Left forelimb (tissue), 1 donor: ENCODE data around the gene PCSK2.

ENCODE experiments used
- DNase-seq: peaks from one replicate; pipeline ENCODE4 v3.0.0-alpha.2; 2018; ENCODE audit warnings: low spot score

PCSK2 gene

GRCh38 chr20:17481661-17482060 lies 254.8 kb downstream of the PCSK2 start:
- no peak for DNase-seq

- DNase-seq: no peak
Measured at GRCh38 chr20:17482536-17482935, 255.7 kb downstream of the PCSK2 start.

GRCh38 chr20:17485017-17485416 lies 258.2 kb downstream of the PCSK2 start:
- DNase-seq: no peak

GRCh38 chr20:17488916-17489600 lies 262.2 kb downstream of the PCSK2 start:
- DNase-seq: no peak

DNA sequence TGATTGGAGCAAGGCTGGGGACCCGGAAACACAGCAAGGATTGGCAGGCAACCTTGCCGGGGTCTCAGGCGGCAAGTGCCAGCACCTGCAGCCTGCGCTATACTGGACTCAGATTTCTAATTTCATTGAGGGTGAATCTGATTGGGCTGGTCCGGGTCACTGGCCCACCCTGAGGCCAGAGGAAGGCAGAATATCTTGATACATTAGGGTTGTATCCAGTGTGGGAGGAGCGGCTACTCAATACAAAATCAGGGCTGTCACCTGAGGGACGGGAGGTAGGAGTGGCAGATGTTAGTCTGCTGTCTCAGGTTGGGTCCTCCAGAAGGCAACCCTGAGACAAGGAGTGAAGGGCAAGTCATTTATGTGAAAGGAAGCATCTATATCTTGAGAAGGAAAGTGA lies 263.7 kb downstream of the PCSK2 start:
- DNase-seq: no peak

- peak; percentile 25 for DNase-seq
Measured at GRCh38 chr20:17491041-17491440, 264.2 kb downstream of the PCSK2 start.

GRCh38 chr20:17491488-17491887 lies 264.6 kb downstream of the PCSK2 start:
- DNase-seq: no peak

GRCh38 chr20:17493173-17493572 lies 266.3 kb downstream of the PCSK2 start:
- no peak for DNase-seq

GRCh38 chr20:17494201-17494600 lies 267.4 kb downstream of the PCSK2 start:
- DNase-seq: no peak

DNA sequence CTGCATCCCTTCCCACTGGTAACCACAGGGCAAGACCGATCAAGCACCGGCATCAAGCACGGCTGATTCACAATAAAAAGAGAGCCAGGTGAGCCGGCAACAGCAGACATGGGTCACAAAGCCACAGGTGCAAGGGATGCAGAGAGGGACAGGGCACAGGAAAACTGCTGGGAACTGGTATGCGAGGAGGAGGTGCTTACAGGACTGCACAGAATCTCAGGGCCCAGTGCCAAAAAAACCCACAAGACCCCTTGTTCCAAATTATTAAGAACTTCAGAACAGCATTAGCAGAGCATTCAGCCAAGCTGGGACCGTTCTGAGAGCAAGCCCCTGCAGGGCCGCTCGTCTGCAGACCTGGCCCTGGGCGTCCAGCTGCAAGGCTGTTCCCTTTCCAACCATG lies 269.0 kb downstream of the PCSK2 start:
- no peak for DNase-seq

GRCh38 chr20:17497821-17498580 lies 271.2 kb downstream of the PCSK2 start:
- no peak for DNase-seq

GRCh38 chr20:17498641-17499040 lies 271.8 kb downstream of the PCSK2 start:
- DNase-seq: no peak

- DNase-seq: no peak
Measured at GRCh38 chr20:17499041-17499440, 272.2 kb downstream of the PCSK2 start.

GRCh38 chr20:17500271-17500670 lies 273.4 kb downstream of the PCSK2 start:
- no peak for DNase-seq

- DNase-seq: no peak
Measured at GRCh38 chr20:17500826-17501225, 274.0 kb downstream of the PCSK2 start.

- DNase-seq: no peak
Measured at GRCh38 chr20:17501701-17502100, 274.9 kb downstream of the PCSK2 start.

DNA sequence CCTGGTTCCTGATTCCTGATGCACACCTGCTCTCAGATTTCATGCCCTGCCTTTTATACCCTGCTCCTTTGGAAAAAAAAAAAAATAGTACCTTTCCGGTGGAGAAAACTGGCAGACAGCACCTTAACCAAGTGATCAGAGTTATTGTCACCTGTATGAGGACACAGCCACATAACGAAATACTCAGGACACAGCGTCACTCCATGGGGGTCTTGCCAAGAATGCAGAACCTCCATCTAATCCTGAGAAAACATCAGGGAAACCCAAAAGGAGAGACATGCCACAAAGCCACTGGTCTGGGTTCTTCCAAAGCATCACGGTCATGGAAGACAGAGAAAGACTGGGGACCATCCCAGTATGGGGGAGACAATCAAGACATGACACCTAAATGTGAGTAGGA lies 275.3 kb downstream of the PCSK2 start:
- no peak for DNase-seq

DNA sequence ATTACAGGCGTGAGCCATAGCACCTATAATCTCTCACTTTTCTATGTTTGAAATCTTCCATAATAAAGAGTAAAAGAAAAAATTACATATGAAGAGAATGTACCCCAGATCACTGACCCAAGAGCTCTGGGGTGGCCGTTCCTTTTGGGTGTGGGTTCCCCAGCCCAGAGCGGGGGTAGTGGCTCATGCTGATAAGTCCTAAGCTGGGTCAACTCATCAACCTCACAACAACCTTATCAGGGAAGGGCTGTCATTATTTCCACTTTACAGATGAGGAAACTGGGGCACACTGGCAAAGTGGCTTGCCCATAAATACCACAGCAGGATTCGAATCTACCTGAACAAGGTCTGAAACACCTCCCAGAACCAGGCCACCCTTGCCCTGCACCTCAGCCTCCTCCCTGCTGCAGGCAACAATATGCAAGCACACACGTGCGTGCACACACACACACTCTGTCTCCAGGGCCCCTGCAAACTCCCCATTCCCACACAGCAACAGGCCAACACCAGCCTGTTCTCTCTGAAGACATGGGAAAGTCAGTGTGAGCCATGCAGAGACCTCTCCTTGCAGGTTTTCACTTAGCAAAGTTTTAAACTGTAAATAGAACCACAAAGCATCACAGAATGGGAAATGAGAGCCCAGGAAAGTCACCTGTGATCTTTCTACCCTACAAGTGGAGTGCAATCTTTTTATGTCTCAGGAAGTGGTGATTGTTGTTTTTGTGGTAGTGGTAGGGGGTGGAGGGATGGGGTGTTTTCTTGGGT lies 276.6 kb downstream of the PCSK2 start:
- DNase-seq: no peak

- no peak for DNase-seq
Measured at GRCh38 chr20:17504066-17504897, 277.4 kb downstream of the PCSK2 start.

DNA sequence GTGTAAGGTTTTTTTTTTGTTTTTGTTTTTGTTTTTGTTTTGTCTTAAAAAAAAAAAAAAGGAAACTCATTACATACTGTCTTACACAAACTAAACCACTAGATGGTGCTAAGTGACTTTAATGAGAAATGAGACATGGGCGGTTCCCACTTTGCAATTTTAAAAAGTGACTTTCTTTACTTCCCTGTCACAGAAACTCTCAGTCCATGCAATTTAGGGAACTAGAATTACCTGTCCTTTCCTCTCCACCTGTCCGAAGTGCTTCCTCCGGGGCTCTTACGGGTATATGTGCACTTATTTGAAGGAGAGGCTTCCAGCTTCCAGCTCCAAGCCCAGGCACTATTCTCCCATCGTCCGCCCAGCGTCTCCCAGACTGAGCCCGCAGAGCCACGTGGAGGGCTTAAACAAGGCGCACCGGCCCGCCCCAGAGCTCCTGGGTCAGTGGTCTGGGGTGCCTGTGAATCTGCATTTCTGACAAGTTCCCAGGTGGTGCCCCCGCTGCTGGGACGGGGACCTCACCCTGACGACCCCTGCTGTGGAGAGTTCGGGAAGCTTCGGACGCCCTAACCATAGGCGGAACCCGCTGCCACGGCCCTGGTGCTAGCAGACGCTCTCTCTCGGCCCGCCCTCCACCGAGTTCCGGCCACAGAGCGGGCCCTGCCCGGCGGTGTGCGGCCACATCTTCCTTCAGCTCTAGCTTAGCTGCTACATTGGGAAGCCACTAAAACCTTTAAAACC lies 278.2 kb downstream of the PCSK2 start:
- peak; percentile 81 for DNase-seq
